HCT116 (cell line): ENCODE results near the gene EYA2.

Source experiments
- CTCF ChIP-seq, 3 experiments: fragments of 200-600 bp in 1 of 3; sonication (generic) in 1 of 3; IDR thresholded peaks in 2 of 3; conservative IDR thresholded peaks in 1 of 3; 2 replicates each; pipeline ENCODE4 v1.5.1; 2012 to 2017; ENCODE audit warnings: low read depth in 2 of 3, low read length in 2 of 3, antibody characterized with exemption in 1 of 3, borderline replicate concordance in 1 of 3, control low read depth in 1 of 3, mild to moderate bottlenecking in 1 of 3, mixed read lengths in 1 of 3, mixed run types in 1 of 3, moderate library complexity in 1 of 3; ENCODE audit not compliant: insufficient read depth in 1 of 3
- POLR2A ChIP-seq: IDR thresholded peaks from 2 replicates; pipeline ENCODE4 v1.7.0; 2011; ENCODE audit warnings: borderline replicate concordance; ENCODE audit not compliant: insufficient read depth, insufficient read length; ENCODE audit errors: extremely low read depth
- TF ChIP-seq, protein P1 (sequence below): IDR thresholded peaks from 2 replicates; pipeline ENCODE4 v1.6.1; 2012

DNA sequence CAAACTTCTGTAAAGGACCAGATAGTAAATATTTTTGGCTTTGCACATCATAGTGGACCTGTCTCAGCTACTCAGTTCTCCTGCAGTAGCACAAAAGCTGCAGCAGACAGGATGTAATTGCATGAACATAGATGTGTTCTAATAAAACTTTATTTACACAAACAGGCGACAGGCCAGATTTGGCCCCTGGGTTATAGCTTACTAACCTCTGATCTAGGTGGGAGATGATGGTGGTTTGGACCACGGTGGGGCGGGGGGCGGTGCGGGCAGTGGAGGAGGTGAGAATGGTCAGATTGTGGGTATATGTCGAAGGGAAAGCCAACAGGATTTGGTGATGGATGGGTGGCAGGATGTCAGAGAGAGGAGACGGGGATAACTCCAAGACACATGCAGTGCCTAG is 265.6 kb downstream of the EYA2 start:
- TF ChIP-seq POLR2A (no peak), CTCF (IDR thresholded peaks at IDR 0.05 in 2 of 3, conservative IDR thresholded peaks at IDR 0.05 in 1 of 3; ENCODE audit: borderline replicate concordance in 1 of 3, insufficient read depth in 1 of 3, low read depth in 2 of 3, low read length in 2 of 3) (no peak)
- TF ChIP-seq, protein P1, sequence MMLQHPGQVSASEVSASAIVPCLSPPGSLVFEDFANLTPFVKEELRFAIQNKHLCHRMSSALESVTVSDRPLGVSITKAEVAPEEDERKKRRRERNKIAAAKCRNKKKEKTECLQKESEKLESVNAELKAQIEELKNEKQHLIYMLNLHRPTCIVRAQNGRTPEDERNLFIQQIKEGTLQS, result no peak
